NT2/D1 (cell line): ENCODE results near the gene RIMS4.

ENCODE experiments used
- SUZ12 ChIP-seq: IDR thresholded peaks from 2 replicates; pipeline ENCODE4 v1.6.1; 2011; ENCODE audit not compliant: insufficient read length, insufficient read depth; ENCODE audit errors: extremely low read depth
- YY1 ChIP-seq: IDR thresholded peaks from 2 replicates; pipeline ENCODE4 v1.6.1; 2011; ENCODE audit not compliant: insufficient read length, insufficient read depth
- ZNF274 ChIP-seq: IDR thresholded peaks from 2 replicates; pipeline ENCODE4 v1.6.1; 2011; ENCODE audit warnings: mild to moderate bottlenecking, low read depth, low read length

- no peak for TF ChIP-seq SUZ12
- TF ChIP-seq YY1 = no peak
- TF ChIP-seq ZNF274 = no peak
Observed at GRCh38 chr20:44709797-44710196, 100.5 kb downstream of the RIMS4 start.
